OCI-LY1 (cell line): Measurements from ENCODE around the gene EZH2.

ENCODE experiments used
- H2AFZ ChIP-seq: fragments of 200-600 bp; sonication (generic), shearing (Covaris generic); 2 replicates; pipeline ENCODE4 v1.6.0; 2014; ENCODE audit warnings: antibody characterized with exemption, mild to moderate bottlenecking, low read length
- H3F3A ChIP-seq: fragments of 200-600 bp; sonication (generic), shearing (Covaris generic); 2 replicates; pipeline ENCODE4 v1.6.0; 2014; ENCODE audit warnings: mild to moderate bottlenecking, antibody characterized with exemption, low read length, moderate library complexity; ENCODE audit not compliant: insufficient read depth
- H3K27ac ChIP-seq: fragments of 200-600 bp; sonication (generic); 2 replicates; pipeline ENCODE4 v1.5.1; 2014; ENCODE audit warnings: low read length, mixed run types, mild to moderate bottlenecking, low read depth; ENCODE audit not compliant: poor library complexity, severe bottlenecking
- H3K27me3 ChIP-seq: fragments of 200-600 bp; sonication (generic); 2 replicates; pipeline ENCODE4 v1.6.0; 2014; ENCODE audit warnings: antibody characterized with exemption, mild to moderate bottlenecking, low read length, moderate library complexity; ENCODE audit not compliant: insufficient read depth
- H3K36me3 ChIP-seq: fragments of 200-600 bp; sonication (generic); 2 replicates; pipeline ENCODE4 v1.6.1; 2014; ENCODE audit warnings: mild to moderate bottlenecking, antibody characterized with exemption, low read length, moderate library complexity, mixed read lengths; ENCODE audit not compliant: insufficient read depth
- H3K4me1 ChIP-seq: fragments of 200-600 bp; sonication (generic); 2 replicates; pipeline ENCODE4 v1.5.1; 2014; ENCODE audit warnings: mild to moderate bottlenecking, low read length, moderate library complexity; ENCODE audit not compliant: insufficient read depth, severe bottlenecking
- H3K4me2 ChIP-seq: fragments of 200-600 bp; sonication (generic), shearing (Covaris generic); 2 replicates; pipeline ENCODE4 v1.6.1; 2014; ENCODE audit warnings: low read length
- H3K4me3 ChIP-seq: fragments of 200-600 bp; sonication (generic); 2 replicates; pipeline ENCODE4 v1.5.1; 2014; ENCODE audit warnings: low read length, low read depth, mild to moderate bottlenecking, mixed read lengths; ENCODE audit not compliant: poor library complexity, severe bottlenecking
- H3K79me2 ChIP-seq: fragments of 200-600 bp; shearing (Covaris generic); 2 replicates; pipeline ENCODE4 v1.6.1; 2016; ENCODE audit warnings: mixed run types, low read length, mixed read lengths; ENCODE audit not compliant: insufficient read depth
- H3K9ac ChIP-seq: fragments of 200-600 bp; sonication (generic), shearing (Covaris generic); 2 replicates; pipeline ENCODE4 v1.6.1; 2014; ENCODE audit warnings: mild to moderate bottlenecking, low read length, mixed read lengths
- H3K9me2 ChIP-seq: fragments of 200-600 bp; sonication (generic), shearing (Covaris generic); 2 replicates; pipeline ENCODE4 v1.6.1; 2014; ENCODE audit warnings: low read depth, mild to moderate bottlenecking, low read length, mixed read lengths
- H3K9me3 ChIP-seq: fragments of 200-600 bp; shearing (Covaris generic); 2 replicates; pipeline ENCODE4 v1.6.1; 2014; ENCODE audit warnings: low read length, mixed read lengths
- H4K20me1 ChIP-seq: fragments of 200-600 bp; sonication (generic), shearing (Covaris generic); 2 replicates; pipeline ENCODE4 v1.6.0; 2016; ENCODE audit warnings: mild to moderate bottlenecking, low read length; ENCODE audit not compliant: insufficient read depth
- EZH2 ChIP-seq: fragments of 200-600 bp; sonication (generic), shearing (Covaris generic); IDR thresholded peaks from 2 replicates; pipeline ENCODE4 v1.8.0; 2017; ENCODE audit warnings: borderline replicate concordance, mixed run types, mild to moderate bottlenecking, antibody characterized with exemption, low read length, moderate library complexity, mixed read lengths
- TF ChIP-seq, protein P1 (sequence below): fragments of 200-600 bp; sonication (generic), shearing (Covaris generic); IDR thresholded peaks from 2 replicates; pipeline ENCODE4 v1.5.1; 2017; ENCODE audit warnings: mild to moderate bottlenecking, antibody characterized with exemption, low read length, moderate library complexity, mixed read lengths

The EZH2 gene

DNA sequence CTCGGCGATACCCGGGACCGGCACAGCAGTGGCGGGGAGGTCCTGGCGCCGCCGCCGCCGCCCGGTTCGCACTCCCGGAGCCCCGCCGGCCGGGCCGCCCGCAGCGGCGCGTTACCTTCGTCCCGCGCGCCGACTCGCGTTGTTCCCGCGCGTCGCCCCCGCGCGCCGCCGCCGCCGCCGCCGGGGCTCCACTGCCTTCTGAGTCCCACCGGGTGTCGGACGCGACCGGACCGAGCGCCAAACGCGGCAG lies at the start of gene EZH2:
Gene EZH2 (minus strand): TSS at position 243 of the 250 bp plus-strand sequence. CDS start 36,993 bp downstream, outside the sequence.
- H3K9ac ChIP-seq, result peak within 1 kb of the TSS; percentile 99
- peak within 1 kb of the TSS; percentile 94 for H3K4me2 ChIP-seq
- H4K20me1 ChIP-seq, result peaks cover 8% of the 10 kb centered on the region; the same call in 1 of the 2 replicates
- peaks cover 5% of the 10 kb centered on the region; the same call in 1 of the 2 replicates for H3F3A ChIP-seq
- H3K4me3 ChIP-seq, result peak within 1 kb of the TSS; percentile 83
- H3K9me2 ChIP-seq, result no peaks in the 10 kb centered on the region
- peak within 1 kb of the TSS; percentile 76 for H3K27ac ChIP-seq
- no peaks in the 10 kb centered on the region for H3K27me3 ChIP-seq
- H3K36me3 ChIP-seq, result peaks cover 5% of the 10 kb centered on the region
- no peaks in the 10 kb centered on the region for H3K9me3 ChIP-seq
- H3K79me2 ChIP-seq, result peaks cover 47% of the 10 kb centered on the region
- no peak for TF ChIP-seq EZH2
- TF ChIP-seq, protein P1, sequence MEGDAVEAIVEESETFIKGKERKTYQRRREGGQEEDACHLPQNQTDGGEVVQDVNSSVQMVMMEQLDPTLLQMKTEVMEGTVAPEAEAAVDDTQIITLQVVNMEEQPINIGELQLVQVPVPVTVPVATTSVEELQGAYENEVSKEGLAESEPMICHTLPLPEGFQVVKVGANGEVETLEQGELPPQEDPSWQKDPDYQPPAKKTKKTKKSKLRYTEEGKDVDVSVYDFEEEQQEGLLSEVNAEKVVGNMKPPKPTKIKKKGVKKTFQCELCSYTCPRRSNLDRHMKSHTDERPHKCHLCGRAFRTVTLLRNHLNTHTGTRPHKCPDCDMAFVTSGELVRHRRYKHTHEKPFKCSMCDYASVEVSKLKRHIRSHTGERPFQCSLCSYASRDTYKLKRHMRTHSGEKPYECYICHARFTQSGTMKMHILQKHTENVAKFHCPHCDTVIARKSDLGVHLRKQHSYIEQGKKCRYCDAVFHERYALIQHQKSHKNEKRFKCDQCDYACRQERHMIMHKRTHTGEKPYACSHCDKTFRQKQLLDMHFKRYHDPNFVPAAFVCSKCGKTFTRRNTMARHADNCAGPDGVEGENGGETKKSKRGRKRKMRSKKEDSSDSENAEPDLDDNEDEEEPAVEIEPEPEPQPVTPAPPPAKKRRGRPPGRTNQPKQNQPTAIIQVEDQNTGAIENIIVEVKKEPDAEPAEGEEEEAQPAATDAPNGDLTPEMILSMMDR, result no peak
- H2AFZ ChIP-seq, result 0 out of 2 replicates have a peak within 1 kb of the TSS, but pooled peaks have one; percentile 14
- H3K4me1 ChIP-seq, result peaks cover 27% of the 10 kb centered on the region

DNA sequence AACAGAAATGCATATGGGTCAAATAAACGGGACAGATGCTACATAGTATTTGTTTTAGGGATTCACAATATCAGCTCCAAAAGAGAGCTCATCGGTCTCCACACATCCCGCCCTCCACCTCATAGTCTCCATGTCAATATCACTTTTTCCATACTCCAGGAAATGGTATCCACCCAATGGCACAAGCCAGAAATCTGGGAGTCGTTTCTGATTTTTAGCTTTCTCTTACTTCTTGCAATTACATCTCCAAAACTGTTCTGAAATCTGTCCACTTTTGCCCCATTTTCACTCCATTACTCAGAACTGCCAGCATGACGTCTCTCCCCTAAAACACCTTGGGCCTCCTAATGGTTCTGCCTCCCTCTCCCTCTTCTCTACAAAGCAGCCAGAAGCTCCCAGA lies 47.4 kb upstream of the EZH2 start:
- TF ChIP-seq, protein P1, result no peak
- H3K27me3 ChIP-seq, result no peaks in the 10 kb centered on the region

DNA sequence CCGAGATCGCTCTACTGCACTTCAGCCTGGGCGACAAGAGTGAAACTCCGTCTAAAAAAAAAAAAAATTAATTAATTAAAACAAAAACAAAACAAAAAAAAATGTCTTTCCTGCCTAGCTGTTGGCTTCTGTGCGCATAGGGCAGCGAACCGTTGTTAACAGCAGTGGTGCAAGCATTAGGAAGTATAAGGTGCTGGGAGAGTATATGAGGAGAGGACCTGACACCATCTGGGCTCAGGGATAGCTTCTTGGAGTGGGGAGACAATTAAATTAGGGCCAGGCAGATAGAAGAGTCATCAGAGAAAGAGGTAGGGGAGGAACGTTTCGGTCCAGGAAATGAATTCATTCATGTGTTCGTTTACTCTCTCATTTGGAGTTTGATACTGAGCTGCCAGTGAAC lies 46.2 kb upstream of the EZH2 start:
- TF ChIP-seq, protein P1, result no peak
- TF ChIP-seq EZH2, result no peak
- H3K27ac ChIP-seq, result no peak overlapping the region
- H3K4me2 ChIP-seq, result no peak overlapping the region
- H3K4me1 ChIP-seq, result no peaks in the 10 kb centered on the region
- H3K4me3 ChIP-seq, result no peak overlapping the region
- no peaks in the 10 kb centered on the region for H3F3A ChIP-seq
- H3K9me2 ChIP-seq, result no peaks in the 10 kb centered on the region
- H3K9me3 ChIP-seq, result no peaks in the 10 kb centered on the region
- no peaks in the 10 kb centered on the region for H3K27me3 ChIP-seq
- H4K20me1 ChIP-seq, result no peaks in the 10 kb centered on the region
- no peak overlapping the region for H2AFZ ChIP-seq
- no peak overlapping the region for H3K9ac ChIP-seq
- no peaks in the 10 kb centered on the region for H3K36me3 ChIP-seq
- H3K79me2 ChIP-seq, result no peaks in the 10 kb centered on the region

More for the DNA sequence above, 47.4 kb upstream of the EZH2 start:
- Histone ChIP-seq H3K4me1 (no peaks in the 10 kb centered on the region), H3F3A (no peaks in the 10 kb centered on the region), H4K20me1 (no peaks in the 10 kb centered on the region), H3K4me3 (no peak overlapping the region), H3K4me2 (no peak overlapping the region), H2AFZ (no peak overlapping the region), H3K27ac (no peak overlapping the region), H3K36me3 (no peaks in the 10 kb centered on the region), H3K9me2 (no peaks in the 10 kb centered on the region), H3K9me3 (no peaks in the 10 kb centered on the region), H3K9ac (no peak overlapping the region), H3K79me2 (no peaks in the 10 kb centered on the region)
